HG03439 (cell line): ENCODE data around the gene GRHL1.
"Not testable (repeated sequence)": the region's sequence is repeated elsewhere in the genome, so short reads cannot be mapped to it uniquely, and the experiment has no call there.

Source experiments
- ATAC-seq: cut with Tn5 transposase; IDR thresholded peaks from one replicate; pipeline ENCODE4 v1.9.1; 2021; ENCODE audit warnings: mild to moderate bottlenecking, moderate library complexity; ENCODE audit not compliant: unreplicated experiment

Gene GRHL1

DNA sequence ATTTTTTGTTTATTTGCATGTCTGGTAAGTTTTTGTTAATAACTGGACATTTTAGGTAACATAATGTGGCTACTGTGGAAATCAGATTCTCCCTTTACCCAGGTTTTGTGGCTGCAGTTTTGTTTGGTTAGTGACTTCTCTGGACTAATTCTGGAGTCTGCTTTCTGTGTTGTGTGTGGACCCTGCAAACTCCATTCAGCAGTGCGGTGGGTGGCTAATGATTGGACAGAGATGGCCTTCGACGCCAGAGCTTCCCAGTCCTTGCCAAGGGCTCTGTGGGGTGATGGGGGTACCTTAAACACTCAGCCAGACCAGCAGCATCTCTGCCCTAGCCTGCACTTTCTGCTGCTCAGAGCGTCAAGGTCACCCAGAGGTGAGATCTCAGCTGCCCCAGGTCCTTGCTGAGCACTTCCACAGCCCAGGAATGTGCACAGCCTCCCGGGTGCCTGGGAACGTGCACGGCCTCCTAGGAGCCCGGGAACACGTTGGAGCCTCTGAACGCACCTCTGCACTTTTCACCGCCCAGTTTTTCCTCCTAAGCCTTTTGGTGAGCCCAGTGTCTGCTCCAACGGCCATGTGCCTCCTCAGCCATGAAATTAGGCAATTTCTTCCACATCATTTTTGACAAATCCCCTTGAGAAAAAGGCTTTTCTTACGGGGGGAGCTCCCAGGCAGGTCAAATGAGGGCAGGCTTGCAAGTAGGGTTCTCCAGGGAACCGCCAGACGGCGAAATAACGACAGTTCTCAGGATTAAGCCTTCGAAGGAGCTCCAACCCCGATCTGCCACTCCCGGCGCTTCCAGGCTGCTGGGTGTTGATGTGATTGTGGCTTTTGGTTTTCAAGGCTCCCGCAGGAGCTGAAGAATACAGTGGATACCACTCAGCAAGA lies 56.7 kb downstream of the GRHL1 start:
- ATAC-seq = no peak

- no peak for ATAC-seq
These were observed 57.3 kb downstream of the GRHL1 start for GRCh38 chr2:10008809-10009176.

- no peak for ATAC-seq
These were observed 57.8 kb downstream of the GRHL1 start for GRCh38 chr2:10009271-10009810.

GRCh38 chr2:10009811-10010781 lies 58.6 kb downstream of the GRHL1 start:
- ATAC-seq = no peak

GRCh38 chr2:10010861-10011605 lies 59.5 kb downstream of the GRHL1 start:
- not testable (repeated sequence) for ATAC-seq

- ATAC-seq = not testable (repeated sequence)
These were observed 60.3 kb downstream of the GRHL1 start for GRCh38 chr2:10011606-10012325.

DNA sequence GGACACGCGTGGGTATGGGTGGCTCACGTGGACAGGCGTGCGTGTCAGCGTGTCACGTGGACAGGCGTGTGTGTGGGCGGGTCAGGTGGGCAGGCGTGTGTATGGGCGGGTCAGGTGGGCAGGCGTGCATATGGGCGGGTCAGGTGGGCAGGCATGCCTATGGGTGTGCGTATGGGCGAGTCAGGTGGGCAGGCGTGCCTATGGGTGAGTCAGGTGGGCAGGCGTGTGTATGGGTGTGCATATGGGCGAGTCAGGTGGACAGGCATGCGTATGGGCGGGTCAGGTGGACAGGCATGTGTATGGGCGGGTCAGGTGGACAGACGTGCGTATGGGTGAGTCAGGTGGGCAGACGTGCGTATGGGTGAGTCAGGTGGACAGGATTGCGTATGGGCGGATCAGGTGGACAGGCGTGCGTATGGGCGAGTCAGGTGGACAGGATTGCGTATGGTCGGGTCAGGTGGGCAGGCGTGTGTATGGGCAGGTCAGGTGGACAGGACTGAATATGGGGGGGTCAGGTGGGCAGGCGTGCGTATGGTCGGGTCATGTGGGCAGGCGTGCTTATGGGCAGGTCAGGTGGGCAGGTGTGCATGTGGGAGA lies 61.0 kb downstream of the GRHL1 start:
- ATAC-seq = not testable (repeated sequence)

- ATAC-seq = no peak
These were observed 61.5 kb downstream of the GRHL1 start for GRCh38 chr2:10012963-10013461.

DNA sequence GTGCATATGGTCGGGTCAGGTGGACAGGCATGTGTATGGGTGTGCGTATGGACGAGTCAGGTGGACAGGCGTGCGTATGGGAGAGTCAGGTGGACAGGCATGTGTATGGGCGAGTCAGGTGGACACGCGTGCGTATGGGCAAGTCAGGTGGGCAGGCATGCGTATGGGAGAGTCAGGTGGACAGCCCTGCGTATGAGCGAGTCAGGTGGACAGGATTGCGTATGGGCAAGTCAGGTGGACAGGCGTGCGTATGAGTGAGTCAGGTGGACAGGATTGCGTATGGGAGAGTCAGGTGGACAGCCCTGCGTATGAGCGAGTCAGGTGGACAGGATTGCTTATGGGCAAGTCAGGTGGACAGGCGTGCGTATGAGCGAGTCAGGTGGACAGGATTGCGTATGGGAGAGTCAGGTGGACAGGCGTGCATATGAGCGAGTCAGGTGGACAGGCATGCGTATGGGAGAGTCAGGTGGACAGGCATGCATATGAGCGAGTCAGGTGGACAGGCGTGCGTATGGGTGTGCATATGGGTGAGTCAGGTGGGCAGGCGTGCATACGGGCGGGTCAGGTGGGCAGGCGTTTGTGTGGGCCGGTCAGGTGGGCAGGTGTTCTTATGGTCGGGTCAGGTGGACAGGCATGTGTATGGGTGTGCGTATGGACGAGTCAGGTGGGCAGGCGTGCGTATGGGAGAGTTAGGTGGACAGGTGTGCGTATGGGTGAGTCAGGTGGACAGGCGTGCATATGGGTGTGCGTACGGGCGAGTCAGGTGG lies 62.3 kb downstream of the GRHL1 start:
- not testable (repeated sequence) for ATAC-seq

GRCh38 chr2:10014418-10015190 lies 63.1 kb downstream of the GRHL1 start:
- ATAC-seq = no peak

- ATAC-seq = not testable (repeated sequence)
These were observed 64.0 kb downstream of the GRHL1 start for GRCh38 chr2:10015376-10015989.

DNA sequence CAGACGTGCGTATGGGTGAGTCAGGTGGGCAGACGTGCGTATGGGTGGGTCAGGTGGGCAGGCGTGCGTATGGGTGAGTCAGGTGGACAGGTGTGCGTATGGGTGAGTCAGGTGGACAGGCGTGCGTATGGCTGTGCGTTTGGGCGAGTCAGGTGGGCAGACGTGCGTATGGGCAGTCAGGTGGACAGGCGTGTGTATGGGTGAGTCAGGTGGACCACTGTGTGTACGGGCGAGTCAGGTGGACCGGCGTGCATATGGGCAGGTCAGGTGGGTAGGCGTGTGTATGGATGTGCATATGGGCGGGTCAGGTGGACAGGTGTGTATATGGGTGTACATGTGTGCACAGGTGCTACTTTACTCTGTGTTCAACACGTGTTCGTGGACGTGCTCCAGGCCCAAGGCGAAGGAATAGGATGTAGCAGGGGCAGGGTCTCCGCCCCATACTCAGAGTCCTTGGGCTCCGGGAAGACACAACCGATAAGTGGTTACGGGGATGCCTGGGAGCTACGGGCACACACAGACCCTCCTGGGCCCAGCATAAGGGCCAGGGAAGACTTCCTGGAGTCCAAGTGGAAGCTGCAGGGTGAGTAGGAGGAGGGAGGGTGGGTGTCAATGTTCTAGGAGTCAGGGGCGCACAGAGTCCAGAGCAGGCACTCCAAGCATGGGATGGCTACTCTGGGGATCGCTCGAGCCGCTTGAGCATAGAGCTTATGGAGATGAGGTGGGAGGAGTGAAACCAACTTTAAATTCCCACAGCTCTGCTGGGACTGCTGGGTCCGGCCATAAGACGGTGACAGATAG lies 64.7 kb downstream of the GRHL1 start:
- no peak for ATAC-seq

DNA sequence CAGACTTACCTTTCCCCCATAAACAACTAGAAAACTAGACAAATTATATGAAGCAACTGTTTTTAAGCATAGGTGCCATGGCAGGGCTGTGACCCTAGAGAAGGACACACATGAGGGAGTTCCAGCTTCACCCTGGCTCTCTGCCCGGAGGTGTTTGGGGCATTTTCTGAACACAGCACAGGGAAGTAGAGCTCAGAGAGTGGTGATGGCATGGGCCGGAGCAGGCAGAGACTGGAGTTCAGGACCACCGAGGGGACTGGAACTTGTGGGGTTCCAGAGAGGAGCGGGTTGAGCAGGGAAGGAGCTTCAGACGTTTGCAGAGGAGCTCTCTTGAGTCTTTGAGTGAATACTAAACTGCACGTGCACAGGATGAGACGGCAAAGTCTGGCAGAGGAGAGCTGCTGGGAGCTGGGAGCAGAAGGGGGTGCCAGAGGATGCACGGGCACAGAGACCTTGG lies 65.3 kb downstream of the GRHL1 start:
- ATAC-seq = no peak

DNA sequence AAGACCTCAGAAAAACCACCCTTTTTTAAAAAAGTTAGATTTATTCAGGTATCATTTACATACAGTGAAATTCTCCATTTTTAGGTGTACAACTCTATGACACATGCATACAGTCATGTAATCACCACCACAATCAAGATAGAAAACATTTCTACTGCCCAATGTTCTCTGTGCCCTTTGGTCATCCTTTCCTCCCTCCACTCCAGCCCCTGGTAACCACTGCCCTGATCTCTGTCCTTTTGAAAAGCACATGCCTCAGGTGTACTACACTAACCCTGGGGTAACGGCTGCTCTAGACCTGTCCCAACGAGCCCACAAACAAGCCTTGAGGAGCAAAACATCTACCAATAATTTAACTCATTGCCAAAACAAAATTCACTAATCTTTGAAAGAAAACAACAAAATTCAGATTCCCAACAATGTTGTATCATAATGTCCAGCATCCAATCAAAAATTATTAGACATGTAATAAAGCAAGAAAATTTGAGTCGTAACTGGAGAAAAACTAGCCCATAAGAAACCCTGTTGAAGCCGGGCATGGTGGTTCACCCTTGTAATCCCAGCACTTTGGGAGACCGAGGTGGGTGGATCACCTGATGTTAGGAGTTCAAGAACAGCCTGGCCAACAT lies 65.9 kb downstream of the GRHL1 start:
- no peak for ATAC-seq

- ATAC-seq = no peak
These were observed 67.7 kb downstream of the GRHL1 start for GRCh38 chr2:10019174-10019573.
